Spleen (tissue), 11 donors: ENCODE results near the gene TNFAIP3. TPM values are rescaled to one million over a fixed set of nuclear protein-coding genes. Genes with fewer than 3 reads are reported as not detected.

Experiments
- DNase-seq: peaks from one replicate; pipeline ENCODE4 v3.0.0-alpha.2; 2020
- H3K27ac ChIP-seq, 8 donors: fragments of 200-600 bp; sonication (generic) in 7 of 8; 1 replicate in 4 of 8; 2 replicates in 4 of 8; pipeline versions ENCODE4 v1.5.0 to v1.8.0; 2016 to 2021; ENCODE audit warnings: inconsistent platforms in 4 of 8, mild to moderate bottlenecking in 4 of 8, moderate library complexity in 1 of 8
- H3K27me3 ChIP-seq, 7 donors: fragments of 200-600 bp; sonication (generic) in 6 of 7; replicated peaks in 1 of 7; 1 replicate in 4 of 7; 2 replicates in 3 of 7; pipeline versions ENCODE4 v1.5.0 to v1.8.0; 2016 to 2021; ENCODE audit warnings: inconsistent platforms in 3 of 7, mild to moderate bottlenecking in 1 of 7
- H3K36me3 ChIP-seq, 6 donors: fragments of 200-600 bp; sonication (generic) in 5 of 6; 1 replicate in 4 of 6; 2 replicates in 2 of 6; pipeline versions ENCODE4 v1.5.0 to v1.8.0; 2016 to 2021; ENCODE audit warnings: inconsistent platforms in 2 of 6
- H3K4me1 ChIP-seq, 6 donors: fragments of 200-600 bp; sonication (generic) in 5 of 6; 1 replicate in 3 of 6; 2 replicates in 3 of 6; pipeline versions ENCODE4 v1.5.0 to v1.8.0; 2016 to 2021; ENCODE audit warnings: inconsistent platforms in 3 of 6
- H3K4me3 ChIP-seq, 8 donors: fragments of 200-600 bp; sonication (generic) in 7 of 8; 1 replicate in 4 of 8; 2 replicates in 4 of 8; pipeline versions ENCODE4 v1.5.0 to v1.8.0; 2016 to 2021; ENCODE audit warnings: inconsistent platforms in 4 of 8, mild to moderate bottlenecking in 4 of 8, moderate library complexity in 2 of 8
- H3K9me3 ChIP-seq, 8 donors: fragments of 200-600 bp; sonication (generic) in 7 of 8; 1 replicate in 4 of 8; 2 replicates in 4 of 8; pipeline versions ENCODE4 v1.5.0 to v1.8.0; 2016 to 2021; ENCODE audit warnings: inconsistent platforms in 4 of 8
- POLR2A ChIP-seq, 3 donors: fragments of 450-650 bp; IDR thresholded peaks; one replicate each; pipeline ENCODE4 v1.5.1; 2017; ENCODE audit warnings: antibody characterized with exemption in 3 of 3, mild to moderate bottlenecking in 1 of 3
- POLR2AphosphoS5 ChIP-seq, 3 donors: sonication (generic); formaldehyde crosslinking; IDR thresholded peaks; one replicate each; pipeline ENCODE4 v1.5.1; 2017; ENCODE audit warnings: antibody characterized with exemption in 3 of 3
- WGBS, 5 donors: extraction: QIAGEN DNeasy Blood & Tissue Kit in 3 of 5; methylation state at CpG; one replicate each; pipeline versions ENCODE4 v1.1.5 to v1.1.7; 2013 to 2018; 5-methylcytosine and 5-hydroxymethylcytosine counted together
- intact Hi-C: fragments of 100-400 bp; cut with DNase I; formaldehyde crosslinking; loops from one replicate; pipeline ENCODE4 v1.15.0; 2023; ENCODE audit warnings: low total_unique reads
- polyA plus RNA-seq, 3 donors: library from polyadenylated mRNA; stranded (reverse); fragments of 200-250 nt; gene quantifications; one replicate each; pipeline ENCODE4 v1.2.1, GENCODE V29; 2013
- total RNA-seq, 7 donors: library from RNA; depleted of rRNA in 3 of 7; stranded (reverse); fragments of >200 nt in 3 of 7; fragmentation: NEBNext Ultra II Directional in 4 of 7; extraction: Animal tissue kit (Norgen Biotek cat#: 25700) in 4 of 7; gene quantifications; one replicate each; pipeline versions ENCODE4 v1.1.0 to v1.2.1, GENCODE V29; 2016 to 2021
- TF ChIP-seq, protein P1 (sequence below), 11 experiments: fragments of 200-600 bp in 7 of 11; fragments of 450-650 bp in 4 of 11; sonication (generic) in 4 of 11; IDR thresholded peaks in 8 of 11; conservative IDR thresholded peaks in 3 of 11; 1 replicate in 7 of 11; 2 replicates in 4 of 11; pipeline versions ENCODE4 v1.4.0 to v1.8.0; 2016 to 2021; ENCODE audit warnings: antibody characterized with exemption in 11 of 11, inconsistent platforms in 4 of 11, mild to moderate bottlenecking in 1 of 11
- donor health status: healthy with polysubstance abuse.
- donor health status: DM: no; HTN: no; CAD: no; lungs with moderate emphysema.
- donor health status: DM: no; HTN: no; CAD: no.
- donor health status: Bipolar disorder and iron deficiency.
- donor health status: healthy.
- donor health status: DM: no; HTN: no; CAD: no.
- donor health status: DM: yes; HTN: yes; CAD: no.

Gene TNFAIP3
- total and polyA plus RNA-seq, 10 donors: 23.2 to 133 (median 51.7) TPM

DNA sequence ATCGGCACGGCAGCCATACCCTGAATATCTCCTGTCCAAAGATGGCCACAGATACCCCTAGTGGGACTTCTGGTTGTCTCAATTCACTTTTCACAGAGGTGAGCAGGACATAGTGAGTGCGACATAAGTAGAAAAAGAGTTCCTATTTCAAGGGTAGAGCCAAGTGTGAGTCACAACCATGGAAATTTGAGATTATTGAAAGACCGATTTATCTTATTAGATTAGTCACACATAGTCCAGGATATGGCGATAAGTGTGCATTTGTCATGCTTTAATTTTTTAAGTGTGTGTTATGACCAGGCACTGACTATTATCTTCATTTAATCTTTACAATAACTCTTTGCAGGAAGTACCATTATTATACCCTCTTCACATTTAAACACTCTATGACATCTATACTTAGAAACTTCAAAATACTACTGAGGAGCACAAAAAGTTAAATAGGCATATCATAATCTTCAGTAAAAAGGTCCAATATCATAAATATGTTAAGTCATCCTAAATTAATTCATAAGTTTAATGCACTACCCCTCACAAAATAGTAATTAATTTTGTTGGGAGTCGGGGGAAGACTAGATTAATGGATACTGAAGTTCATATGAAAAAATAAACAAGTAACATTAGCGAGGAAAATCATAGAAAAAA lies 13.4 kb upstream of the TNFAIP3 start:
- Histone ChIP-seq H3K36me3 (peaks cover 0 to 16% (median 0%) of the 10 kb centered on the region in 6 donors), H3K27me3 (no peaks in the 10 kb centered on the region), H3K4me3 (no peak overlapping the region), H3K9me3 (peaks cover 0 to 9% (median 0%) of the 10 kb centered on the region in 8 donors), H3K27ac (no peak overlapping the region), H3K4me1 (peaks cover 0 to 12% (median 2%) of the 10 kb centered on the region in 6 donors)
- 74 to 82% (median 78%) methylated on average over 7 of the region's 7 CpGs for WGBS, 5 donors
- TF ChIP-seq POLR2A (IDR thresholded peaks at IDR 0.05): no peak
- TF ChIP-seq, protein P1, sequence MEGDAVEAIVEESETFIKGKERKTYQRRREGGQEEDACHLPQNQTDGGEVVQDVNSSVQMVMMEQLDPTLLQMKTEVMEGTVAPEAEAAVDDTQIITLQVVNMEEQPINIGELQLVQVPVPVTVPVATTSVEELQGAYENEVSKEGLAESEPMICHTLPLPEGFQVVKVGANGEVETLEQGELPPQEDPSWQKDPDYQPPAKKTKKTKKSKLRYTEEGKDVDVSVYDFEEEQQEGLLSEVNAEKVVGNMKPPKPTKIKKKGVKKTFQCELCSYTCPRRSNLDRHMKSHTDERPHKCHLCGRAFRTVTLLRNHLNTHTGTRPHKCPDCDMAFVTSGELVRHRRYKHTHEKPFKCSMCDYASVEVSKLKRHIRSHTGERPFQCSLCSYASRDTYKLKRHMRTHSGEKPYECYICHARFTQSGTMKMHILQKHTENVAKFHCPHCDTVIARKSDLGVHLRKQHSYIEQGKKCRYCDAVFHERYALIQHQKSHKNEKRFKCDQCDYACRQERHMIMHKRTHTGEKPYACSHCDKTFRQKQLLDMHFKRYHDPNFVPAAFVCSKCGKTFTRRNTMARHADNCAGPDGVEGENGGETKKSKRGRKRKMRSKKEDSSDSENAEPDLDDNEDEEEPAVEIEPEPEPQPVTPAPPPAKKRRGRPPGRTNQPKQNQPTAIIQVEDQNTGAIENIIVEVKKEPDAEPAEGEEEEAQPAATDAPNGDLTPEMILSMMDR (IDR thresholded peaks at IDR 0.05 in 8 of 11, conservative IDR thresholded peaks at IDR 0.05 in 3 of 11): no peak
- TF ChIP-seq POLR2AphosphoS5 (IDR thresholded peaks at IDR 0.05): no peak
- intact Hi-C loops: no loop called here
- DNase-seq: no peak

DNA sequence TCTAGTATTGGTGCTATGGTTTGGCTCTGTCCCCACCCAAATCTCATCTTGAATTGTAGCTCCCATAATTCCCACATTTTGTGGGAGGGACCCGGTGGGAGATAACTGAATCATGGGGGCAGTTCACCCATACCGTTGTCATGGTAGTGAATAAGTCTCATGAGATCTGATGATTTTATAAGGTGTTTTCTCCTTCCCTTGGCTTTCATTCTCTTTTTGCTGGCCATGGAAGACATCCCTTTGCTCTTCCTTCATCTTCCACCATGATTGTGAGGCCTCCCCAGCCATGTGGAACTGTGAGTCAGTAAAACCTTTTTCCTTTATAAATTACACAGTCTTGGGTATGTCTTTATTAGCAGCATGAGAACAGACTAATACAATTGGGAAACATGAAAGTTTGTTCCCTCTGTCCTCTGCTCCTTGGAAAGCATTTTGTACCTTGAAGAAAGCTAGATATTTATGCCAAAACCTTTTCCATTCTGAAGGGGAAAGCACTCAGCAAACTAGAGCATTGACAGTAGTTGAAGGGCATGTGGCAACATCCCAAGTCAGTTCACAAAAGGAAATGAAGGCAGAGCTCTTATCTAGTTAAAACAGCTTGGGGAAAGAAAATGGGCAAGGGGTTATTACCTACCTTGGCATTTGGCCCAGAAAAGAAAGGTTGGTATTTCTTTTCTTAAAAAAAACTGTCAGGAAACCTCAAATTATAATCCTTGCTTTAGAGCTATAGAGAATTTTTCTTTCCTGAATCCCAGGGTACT lies 10.7 kb upstream of the TNFAIP3 start:
- Histone ChIP-seq H3K4me3 (no peak overlapping the region), H3K36me3 (peaks cover 0 to 16% (median 0%) of the 10 kb centered on the region in 6 donors), H3K4me1 (no peaks in the 10 kb centered on the region), H3K9me3 (peaks cover 0 to 9% (median 0%) of the 10 kb centered on the region in 8 donors), H3K27ac (no peak overlapping the region), H3K27me3 (no peaks in the 10 kb centered on the region)
- no peak for DNase-seq
- intact Hi-C loops: no loop called here
- TF ChIP-seq POLR2A (IDR thresholded peaks at IDR 0.05) (no peak), POLR2AphosphoS5 (IDR thresholded peaks at IDR 0.05) (no peak)
- TF ChIP-seq, protein P1 (IDR thresholded peaks at IDR 0.05 in 8 of 11, conservative IDR thresholded peaks at IDR 0.05 in 3 of 11): no peak
- WGBS, 5 donors: 93 to 100% (median 98%) methylated on average over 2 of the region's 2 CpGs

DNA sequence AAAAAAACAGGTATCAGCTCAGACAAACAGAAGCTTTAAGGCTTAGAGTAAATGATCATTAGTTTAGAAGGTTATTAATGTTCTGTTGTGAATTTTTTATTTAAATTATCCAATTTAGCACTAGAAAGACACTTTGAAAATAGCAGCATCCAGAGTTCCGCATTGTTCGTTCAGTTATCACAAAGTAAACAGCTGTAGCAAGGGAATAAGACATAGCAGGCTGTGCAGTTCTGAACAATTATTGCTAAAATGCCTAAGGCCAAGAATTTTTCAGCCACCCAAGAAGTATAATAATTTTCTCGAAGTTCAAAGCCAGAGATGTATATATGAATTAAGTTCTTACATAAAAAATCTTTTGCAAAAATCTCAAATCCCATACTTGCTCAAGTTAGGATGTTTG lies 8.0 kb upstream of the TNFAIP3 start:
- intact Hi-C loops: no loop called here
- no peak for TF ChIP-seq POLR2AphosphoS5 (IDR thresholded peaks at IDR 0.05)
- TF ChIP-seq POLR2A (IDR thresholded peaks at IDR 0.05): no peak
- TF ChIP-seq, protein P1 (IDR thresholded peaks at IDR 0.05 in 8 of 11, conservative IDR thresholded peaks at IDR 0.05 in 3 of 11): no peak
- H3K4me1 ChIP-seq: peaks cover 0 to 4% (median 0%) of the 10 kb centered on the region in 6 donors

More for the DNA sequence above, 8.0 kb upstream of the TNFAIP3 start:
- H3K9me3 ChIP-seq: peaks cover 0 to 9% (median 0%) of the 10 kb centered on the region in 8 donors
- DNase-seq: no peak
- no peak overlapping the region for H3K4me3 ChIP-seq
- WGBS, 5 donors: 90 to 97% (median 96%) methylated on average over 3 of the region's 3 CpGs
- no peaks in the 10 kb centered on the region for H3K27me3 ChIP-seq
- H3K27ac ChIP-seq: no peak overlapping the region
- peaks cover 0 to 16% (median 0%) of the 10 kb centered on the region in 6 donors for H3K36me3 ChIP-seq
